Bronchus fibroblast of lung (primary cell): ENCODE results near the gene CEP95. TPM values are rescaled to one million over a fixed set of nuclear protein-coding genes. Genes with fewer than 3 reads are reported as not detected.

Experiments used
- total RNA-seq: library from RNA; depleted of rRNA; stranded (reverse); fragments of >200 nt; gene quantifications from 2 replicates; pipeline ENCODE4 v1.2.3, GENCODE V29; 2015

The CEP95 gene, protein sequence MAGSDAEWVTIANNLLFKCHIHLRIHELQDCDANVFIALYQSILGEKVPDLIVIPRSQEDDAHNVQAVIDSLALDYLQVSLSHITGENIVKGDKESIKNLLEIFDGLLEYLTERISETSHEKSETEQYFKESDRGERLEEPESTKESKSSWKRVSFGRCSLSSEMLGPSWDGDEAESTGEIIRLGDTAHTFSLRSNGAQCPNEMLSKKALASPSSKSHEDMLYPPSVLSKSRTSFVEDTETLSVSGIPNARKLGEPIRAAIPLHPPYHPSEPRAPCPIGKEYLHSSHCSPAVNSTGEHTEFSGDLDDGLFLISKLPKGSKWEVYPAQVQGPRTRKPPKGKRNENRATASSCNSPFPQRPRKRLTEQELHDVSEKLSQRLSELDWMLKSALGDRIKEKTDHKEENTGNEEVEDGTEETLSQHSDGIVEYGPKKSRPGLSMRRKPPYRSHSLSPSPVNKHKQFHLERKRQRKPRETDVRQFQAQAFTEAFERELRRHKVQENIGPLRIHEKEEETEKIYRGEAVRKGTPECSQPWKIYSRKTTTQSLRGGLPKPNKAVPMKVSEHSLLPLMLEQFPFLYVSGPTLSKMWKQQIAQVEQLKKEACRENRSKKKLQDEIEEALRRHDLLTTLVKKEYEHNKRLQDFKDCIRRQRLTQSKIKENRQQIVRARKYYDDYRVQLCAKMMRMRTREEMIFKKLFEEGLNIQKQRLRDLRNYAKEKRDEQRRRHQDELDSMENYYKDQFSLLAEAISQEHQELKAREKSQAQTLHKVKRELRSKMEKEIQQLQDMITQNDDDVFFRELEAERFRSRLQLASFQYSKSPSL
- 11.3 and 13.8 TPM in 2 replicates for total RNA-seq

DNA sequence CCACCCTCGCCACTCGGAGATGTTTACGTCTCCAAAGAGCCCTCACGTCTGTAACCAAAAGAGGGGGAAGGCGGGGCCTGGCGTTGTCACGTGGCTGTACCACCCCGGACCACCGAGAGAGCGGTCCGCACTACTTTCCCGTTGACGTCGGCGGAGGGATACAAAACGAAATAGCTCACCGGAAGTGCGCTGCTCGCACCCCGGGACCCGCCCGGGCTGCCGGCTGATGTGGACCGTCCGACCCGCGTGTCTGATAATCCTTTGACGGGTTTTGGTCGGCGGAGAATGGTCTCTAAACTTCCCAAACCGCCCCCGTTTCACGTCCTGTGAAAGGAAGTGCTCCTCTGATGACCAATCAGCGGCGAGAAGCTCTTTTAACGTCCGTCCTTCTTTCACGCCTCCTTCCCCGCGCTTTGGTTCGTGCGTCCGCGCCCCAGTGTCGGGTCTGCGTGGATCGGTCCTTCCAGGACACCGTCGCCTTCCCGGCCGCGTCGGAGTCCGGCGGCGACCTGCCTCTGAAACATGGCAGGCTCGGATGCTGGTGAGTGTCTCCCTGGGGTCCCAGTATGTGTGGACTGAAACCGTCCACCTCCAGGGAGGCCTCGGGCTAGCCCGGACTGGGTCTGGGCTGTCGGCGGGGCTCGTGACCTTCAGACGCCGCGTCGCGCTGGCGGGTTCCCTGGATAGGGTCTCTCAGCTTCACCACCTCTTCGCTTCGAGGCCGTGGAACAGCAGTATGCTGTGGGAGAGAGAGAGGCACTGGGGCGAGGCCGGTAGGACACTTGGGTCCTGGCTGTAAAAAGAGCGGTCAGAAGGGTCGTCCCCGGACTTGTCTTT, at the start of gene CEP95:
TSS of gene CEP95 (plus strand) at position 402 of the 837 bp plus-strand sequence. CDS start at position 523, 121 bp downstream.

DNA sequence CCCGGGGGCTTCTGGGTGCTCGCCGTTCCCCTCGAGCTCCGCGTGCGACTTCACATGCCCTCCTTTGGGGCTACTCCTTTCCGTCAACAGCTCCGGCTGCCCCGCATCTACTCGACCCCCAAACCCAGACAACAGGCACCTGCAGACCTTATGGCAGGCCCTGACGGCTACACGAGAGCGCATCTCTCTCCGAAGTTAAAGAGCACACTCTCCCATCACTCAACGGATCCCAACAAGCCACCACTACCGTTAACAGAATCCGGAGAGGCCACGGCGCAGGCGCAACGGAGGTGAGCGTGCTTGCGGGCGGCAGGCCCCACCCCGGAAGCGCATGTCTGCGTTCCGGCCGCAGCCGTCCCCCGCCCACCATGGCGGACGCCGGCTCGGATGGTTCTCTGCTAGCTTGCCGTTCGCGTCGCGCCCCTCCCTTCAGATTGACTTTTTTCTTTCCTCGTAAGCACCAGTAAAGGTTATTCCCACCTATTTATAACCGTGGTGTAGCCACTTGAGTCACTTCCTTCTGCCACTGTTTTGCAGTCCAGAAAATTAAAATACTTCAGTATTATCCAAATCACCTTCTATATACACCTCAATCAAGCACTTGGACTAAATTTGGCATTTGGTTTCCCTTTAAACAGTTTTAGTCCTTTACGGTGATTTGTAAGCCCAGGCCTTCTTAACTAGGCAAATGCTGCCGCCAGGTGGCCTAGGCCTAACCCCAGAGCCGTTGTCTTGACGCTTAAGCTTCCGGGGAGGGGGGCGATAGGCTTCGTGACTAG, 9.8 kb upstream of the CEP95 start, which contains the start of gene POLG2:
TSS of gene POLG2 (minus strand) at position 269 of the 779 bp plus-strand sequence. CDS start at position 183, 86 bp downstream.

DNA sequence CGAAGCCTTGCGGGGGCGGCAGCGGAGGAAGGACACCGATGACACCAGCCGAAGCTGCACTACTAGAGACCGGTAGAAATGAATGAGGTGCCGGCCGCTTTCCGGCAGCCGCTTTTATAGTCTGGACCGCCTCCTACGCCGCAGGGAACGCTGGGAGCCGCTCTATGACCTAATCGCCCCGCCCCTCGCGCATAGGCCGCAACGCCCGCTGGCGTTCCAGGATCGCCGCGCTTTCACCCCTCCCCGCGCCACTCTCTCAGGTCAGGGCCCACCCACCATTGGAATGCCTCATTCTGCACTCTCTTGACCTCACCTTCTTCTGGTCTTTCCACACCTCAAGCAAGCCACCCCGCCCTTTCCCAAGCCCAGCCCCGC, 589 bp upstream of the CEP95 start, which contains the start of gene DDX5:
TSS of gene DDX5 (minus strand) at position 89 of the 375 bp plus-strand sequence. CDS start 170 bp downstream, outside the sequence.

Other genes with a start within 250 kb of the CEP95 start
- 10.6 and 13.6 TPM in 2 replicates for gene TEX2, start 243.7 kb upstream of the CEP95 start, total RNA-seq
- gene PECAM1, start 116.1 kb upstream of the CEP95 start, total RNA-seq: under 0.01 TPM in 2 replicates
- 7.3 and 9.2 TPM in 2 replicates for gene MILR1, start 57.9 kb upstream of the CEP95 start, total RNA-seq
- gene POLG2, start 9.9 kb upstream of the CEP95 start, total RNA-seq: 5.4 and 6.7 TPM in 2 replicates
- gene DDX5, start 688 bp upstream of the CEP95 start, total RNA-seq: 330 and 503 TPM in 2 replicates
- gene SMURF2, start 155.3 kb downstream of the CEP95 start, total RNA-seq: 41.9 and 47.6 TPM in 2 replicates